Tibial artery (tissue), 4 donors: ENCODE results near the gene ABCC12.

Experiments used
- DNase-seq, 2 donors: peaks; one replicate each; pipeline ENCODE4 v3.0.0-alpha.2; 2019
- H3K27ac ChIP-seq, 2 donors: fragments of 200-600 bp; sonication (generic) in 1 of 2; 1 replicate in 1 of 2; 2 replicates in 1 of 2; pipeline ENCODE4 v1.5.1; 2018 to 2019; ENCODE audit warnings: mild to moderate bottlenecking in 1 of 2
- H3K27me3 ChIP-seq, 2 donors: fragments of 200-600 bp; sonication (generic) in 1 of 2; one replicate each; pipeline versions ENCODE4 v1.5.1 to v1.6.0; 2016 to 2019
- H3K36me3 ChIP-seq, 3 donors: fragments of 200-600 bp; sonication (generic) in 2 of 3; one replicate each; pipeline ENCODE4 v1.5.1; 2016 to 2019; ENCODE audit warnings: mild to moderate bottlenecking in 2 of 3
- H3K4me1 ChIP-seq, 4 donors: fragments of 200-600 bp; sonication (generic) in 2 of 4; 1 replicate in 3 of 4; 2 replicates in 1 of 4; pipeline ENCODE4 v1.5.1; 2016 to 2019
- H3K4me3 ChIP-seq, 2 donors: fragments of 200-600 bp; sonication (generic) in 1 of 2; 1 replicate in 1 of 2; 2 replicates in 1 of 2; pipeline ENCODE4 v1.5.1; 2018 to 2019; ENCODE audit warnings: mild to moderate bottlenecking in 2 of 2
- H3K9me3 ChIP-seq, 3 donors: fragments of 200-600 bp; sonication (generic) in 1 of 3; one replicate each; pipeline ENCODE4 v1.5.1; 2016 to 2019
- intact Hi-C: fragments of 100-400 bp; cut with DNase I; formaldehyde crosslinking; loops from one replicate; pipeline ENCODE4 v1.15.0; 2023; ENCODE audit warnings: low total_unique reads
- TF ChIP-seq, protein P1 (sequence below), 2 experiments: fragments of 200-600 bp in 1 of 2; fragments of 450-650 bp in 1 of 2; IDR thresholded peaks; one replicate each; pipeline ENCODE4 v1.5.1; 2017 to 2019; ENCODE audit warnings: antibody characterized with exemption in 2 of 2, mild to moderate bottlenecking in 1 of 2, moderate library complexity in 1 of 2

The ABCC12 gene

DNA sequence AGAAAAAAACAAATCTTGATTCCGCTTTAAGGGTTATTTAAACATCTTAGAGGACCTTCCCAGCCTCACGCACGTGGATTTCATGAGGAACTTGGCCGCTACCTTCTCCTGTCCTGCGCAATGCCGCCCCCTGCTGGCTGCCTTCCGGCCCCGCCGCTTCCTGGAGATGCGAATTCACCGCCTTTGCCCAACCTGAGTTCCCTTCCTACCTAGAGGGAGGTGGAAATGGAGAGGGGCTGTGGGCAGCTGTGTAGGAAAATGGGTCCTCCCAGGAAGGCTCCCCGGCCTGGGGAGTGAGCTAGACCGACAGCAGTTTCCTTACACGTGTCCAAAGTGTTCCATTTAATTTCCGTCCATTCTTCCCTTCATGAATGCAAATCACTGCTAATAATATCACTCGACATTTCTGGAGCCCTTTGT, 1.0 kb upstream of the ABCC12 start:
- H3K27ac ChIP-seq = no peak overlapping the region
- peaks cover 0 to 4% (median 0%) of the 10 kb centered on the region in 4 donors for H3K4me1 ChIP-seq
- DNase-seq = peak; percentile 74 to 81
- H3K9me3 ChIP-seq = no peaks in the 10 kb centered on the region
- no peaks in the 10 kb centered on the region for H3K36me3 ChIP-seq
- intact Hi-C loops = loop anchor here (10.0 kb wide), 1 partner anchor 1012 kb away; the partner anchor contains the start of gene NETO2
- H3K4me3 ChIP-seq = no peak overlapping the region
- peaks cover 0 to 26% of the 10 kb centered on the region in 2 donors for H3K27me3 ChIP-seq
- TF ChIP-seq, protein P1, sequence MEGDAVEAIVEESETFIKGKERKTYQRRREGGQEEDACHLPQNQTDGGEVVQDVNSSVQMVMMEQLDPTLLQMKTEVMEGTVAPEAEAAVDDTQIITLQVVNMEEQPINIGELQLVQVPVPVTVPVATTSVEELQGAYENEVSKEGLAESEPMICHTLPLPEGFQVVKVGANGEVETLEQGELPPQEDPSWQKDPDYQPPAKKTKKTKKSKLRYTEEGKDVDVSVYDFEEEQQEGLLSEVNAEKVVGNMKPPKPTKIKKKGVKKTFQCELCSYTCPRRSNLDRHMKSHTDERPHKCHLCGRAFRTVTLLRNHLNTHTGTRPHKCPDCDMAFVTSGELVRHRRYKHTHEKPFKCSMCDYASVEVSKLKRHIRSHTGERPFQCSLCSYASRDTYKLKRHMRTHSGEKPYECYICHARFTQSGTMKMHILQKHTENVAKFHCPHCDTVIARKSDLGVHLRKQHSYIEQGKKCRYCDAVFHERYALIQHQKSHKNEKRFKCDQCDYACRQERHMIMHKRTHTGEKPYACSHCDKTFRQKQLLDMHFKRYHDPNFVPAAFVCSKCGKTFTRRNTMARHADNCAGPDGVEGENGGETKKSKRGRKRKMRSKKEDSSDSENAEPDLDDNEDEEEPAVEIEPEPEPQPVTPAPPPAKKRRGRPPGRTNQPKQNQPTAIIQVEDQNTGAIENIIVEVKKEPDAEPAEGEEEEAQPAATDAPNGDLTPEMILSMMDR (IDR thresholded peaks at IDR 0.05) = peak; percentile 72 to 88

DNA sequence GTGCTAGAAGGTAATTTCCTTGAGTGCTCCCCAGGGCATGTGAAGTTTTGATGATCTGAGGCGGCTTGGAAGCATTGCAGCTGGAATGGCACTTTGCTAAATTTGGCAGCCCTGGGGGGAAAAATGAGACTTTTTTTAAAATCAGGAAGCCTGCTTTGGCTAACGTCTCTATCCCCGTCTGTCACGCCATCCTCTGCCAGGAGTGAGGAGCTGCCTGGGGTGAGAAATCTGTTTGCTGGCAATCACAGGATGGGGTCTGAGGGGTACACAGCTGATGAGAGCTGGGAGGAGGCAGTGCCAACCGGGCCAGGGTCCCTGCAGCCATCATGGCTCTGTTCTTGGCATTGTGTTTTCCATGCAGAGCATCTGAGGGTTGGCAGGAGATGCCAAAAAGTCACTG, 2.0 kb downstream of the ABCC12 start:
- no peak for DNase-seq
- H3K4me1 ChIP-seq = peaks cover 0 to 4% (median 0%) of the 10 kb centered on the region in 4 donors
- H3K4me3 ChIP-seq = no peak overlapping the region
- H3K27me3 ChIP-seq = peaks cover 0 to 26% of the 10 kb centered on the region in 2 donors
- H3K27ac ChIP-seq = no peak overlapping the region
- H3K9me3 ChIP-seq = peaks cover 0 to 8% (median 0%) of the 10 kb centered on the region in 3 donors
- intact Hi-C loops = loop anchor here (10.0 kb wide), 1 partner anchor 1009 kb away; the partner anchor contains the start of gene NETO2
- TF ChIP-seq, protein P1 (IDR thresholded peaks at IDR 0.05) = no peak
- H3K36me3 ChIP-seq = no peaks in the 10 kb centered on the region

DNA sequence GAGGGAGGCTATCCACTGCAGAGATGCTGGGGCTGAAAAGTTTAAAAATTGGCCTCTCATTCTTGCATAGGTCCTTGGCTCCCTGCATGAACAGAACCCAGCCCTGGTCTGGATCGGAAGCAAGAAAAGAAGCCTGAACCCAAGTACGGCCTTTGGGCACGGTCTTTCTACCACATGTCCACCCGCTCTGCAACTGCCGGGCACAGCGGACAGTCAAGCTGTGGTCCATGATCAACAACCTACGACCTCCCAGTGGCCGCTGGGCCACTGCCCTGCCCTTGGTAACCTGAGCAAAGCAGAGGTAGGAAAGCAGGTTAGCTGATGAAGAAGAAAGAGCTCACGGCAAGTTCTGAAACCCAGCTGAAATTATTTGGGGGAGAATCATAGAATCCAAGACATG, 3.6 kb downstream of the ABCC12 start:
- peaks cover 0 to 21% of the 10 kb centered on the region in 2 donors for H3K27me3 ChIP-seq
- intact Hi-C loops = loop anchor here (10.0 kb wide), 1 partner anchor 1007 kb away; the partner anchor contains the start of gene NETO2
- H3K4me1 ChIP-seq = peaks cover 0 to 4% (median 0%) of the 10 kb centered on the region in 4 donors
- no peak for DNase-seq
- H3K9me3 ChIP-seq = peaks cover 0 to 11% (median 0%) of the 10 kb centered on the region in 3 donors
- TF ChIP-seq, protein P1 (IDR thresholded peaks at IDR 0.05) = no peak
- no peaks in the 10 kb centered on the region for H3K36me3 ChIP-seq
- H3K4me3 ChIP-seq = no peak overlapping the region
- no peak overlapping the region for H3K27ac ChIP-seq

DNA sequence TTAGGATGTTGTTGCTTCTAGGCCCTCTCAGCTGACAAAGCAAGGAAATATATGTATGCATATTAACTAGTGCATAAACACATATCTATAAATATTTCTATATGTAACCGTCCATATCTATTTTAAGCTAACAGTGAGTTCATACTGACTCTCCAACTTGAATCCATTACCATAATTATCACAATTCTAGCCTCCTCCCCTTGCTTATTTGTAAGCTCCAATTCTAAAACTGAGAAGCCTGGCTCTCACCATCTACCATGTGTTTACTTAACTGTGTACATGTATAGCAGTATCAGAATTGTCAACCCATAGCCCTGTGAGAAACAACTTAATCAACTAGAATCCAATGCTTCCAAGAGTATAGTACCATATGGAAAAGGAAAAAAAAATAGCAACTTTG, 5.1 kb downstream of the ABCC12 start:
- H3K4me3 ChIP-seq = no peak overlapping the region
- peaks cover 0 to 11% (median 0%) of the 10 kb centered on the region in 3 donors for H3K9me3 ChIP-seq
- H3K27ac ChIP-seq = no peak overlapping the region
- H3K27me3 ChIP-seq = peaks cover 0 to 7% of the 10 kb centered on the region in 2 donors
- H3K4me1 ChIP-seq = no peaks in the 10 kb centered on the region
- no peaks in the 10 kb centered on the region for H3K36me3 ChIP-seq
- TF ChIP-seq, protein P1 (IDR thresholded peaks at IDR 0.05) = no peak
- intact Hi-C loops = loop anchor here (10.0 kb wide), 1 partner anchor 1006 kb away; the partner anchor contains the start of gene NETO2
- DNase-seq = no peak

DNA sequence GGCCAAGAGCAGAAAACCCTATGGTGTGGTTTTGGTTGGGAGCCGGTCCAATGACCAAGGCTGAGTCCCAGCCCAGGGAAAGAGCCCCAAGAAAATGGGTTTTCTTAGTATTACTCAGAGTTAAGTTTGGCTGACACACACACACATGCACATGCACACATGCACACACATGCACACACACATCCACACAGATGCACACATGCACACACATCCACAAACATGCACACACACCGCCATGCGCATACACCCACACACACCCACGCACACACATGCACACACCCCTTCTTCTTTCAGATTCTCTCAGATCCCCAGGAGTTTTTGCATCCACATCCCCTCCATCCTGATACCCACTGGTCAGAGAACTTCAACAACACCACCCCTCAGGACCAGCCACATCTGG, 9.1 kb downstream of the ABCC12 start:
- DNase-seq = no peak

More for the DNA sequence above, 9.1 kb downstream of the ABCC12 start:
- H3K4me3 ChIP-seq = no peak overlapping the region
- H3K27me3 ChIP-seq = no peaks in the 10 kb centered on the region
- H3K4me1 ChIP-seq = no peaks in the 10 kb centered on the region
- intact Hi-C loops = no loop called here
- TF ChIP-seq, protein P1 (IDR thresholded peaks at IDR 0.05) = no peak
- no peak overlapping the region for H3K27ac ChIP-seq
- H3K36me3 ChIP-seq = no peaks in the 10 kb centered on the region
- H3K9me3 ChIP-seq = peaks cover 0 to 11% (median 0%) of the 10 kb centered on the region in 3 donors
